Natural killer cell treated with Interleukin-12 subunit alpha and Interleukin-12 subunit beta and Interleukin-15 and Interleukin-18, amount 100 ng/mL, for 72 hours (primary cell): ENCODE data around the gene ALAS1. TPM values are rescaled to one million over a fixed set of nuclear protein-coding genes. Genes with fewer than 3 reads are reported as not detected.
A peak's percentile ranks its signal among the peaks of the same experiment; 100 is the strongest.

Experiments
- ATAC-seq, 2 donors: fragments of 150-1000 bp; cut with Tn5 transposase in 1 of 2; sonication (Bioruptor Pico), chemical (Tn5 transposase) in 1 of 2; 2 replicates each; pipeline ENCODE4 v1.10.0; 2021
- DNase-seq: peaks from one replicate; pipeline ENCODE4 v3.0.0; 2022; ENCODE audit warnings: low spot score
- H3K27ac Mint-ChIP-seq, 2 donors: 1 replicate in 1 of 2; 2 replicates in 1 of 2; pipeline ENCODE4 v1.8.0; 2022; ENCODE audit warnings: mixed read lengths in 2 of 2, mild to moderate bottlenecking in 1 of 2, moderate library complexity in 1 of 2
- H3K27me3 Mint-ChIP-seq, 2 donors: 1 replicate in 1 of 2; 2 replicates in 1 of 2; pipeline ENCODE4 v1.8.0; 2022; ENCODE audit warnings: mixed read lengths in 2 of 2
- H3K36me3 Mint-ChIP-seq: one replicate; pipeline ENCODE4 v1.8.0; 2022; ENCODE audit warnings: mixed read lengths
- H3K4me1 Mint-ChIP-seq, 2 donors: 1 replicate in 1 of 2; 2 replicates in 1 of 2; pipeline ENCODE4 v1.8.0; 2022; ENCODE audit warnings: low read depth in 2 of 2, mixed read lengths in 2 of 2, mild to moderate bottlenecking in 1 of 2
- H3K4me3 Mint-ChIP-seq: one replicate; pipeline ENCODE4 v1.8.0; 2022; ENCODE audit warnings: mixed read lengths
- H3K9me3 Mint-ChIP-seq: 2 replicates; pipeline ENCODE4 v1.8.0; 2022; ENCODE audit warnings: mixed read lengths
- total RNA-seq, 2 donors: library from RNA; stranded (reverse); gene quantifications; one replicate each; pipeline ENCODE4 v1.2.3, GENCODE V29; 2022

ALAS1 gene
- total RNA-seq, 2 donors from 2014 or later: 93.6 to 121 TPM

- H3K27me3 Mint-ChIP-seq: no peaks in the 10 kb centered on the region
- H3K27ac Mint-ChIP-seq: peak overlapping the region; percentile 94 to 98
- H3K4me3 Mint-ChIP-seq: peak overlapping the region; percentile 100
- H3K9me3 Mint-ChIP-seq: no peaks in the 10 kb centered on the region
- H3K4me1 Mint-ChIP-seq: peaks cover 61% of the 10 kb centered on the region in 2 donors
- ATAC-seq: no peak
- H3K36me3 Mint-ChIP-seq: peaks cover 21% of the 10 kb centered on the region
- no peak for DNase-seq
These were observed 966 bp downstream of the ALAS1 start for GRCh38 chr3:52198643-52199608.

GRCh38 chr3:52200981-52201679 is 3.2 kb downstream of the ALAS1 start:
- no peaks in the 10 kb centered on the region for H3K27me3 Mint-ChIP-seq
- H3K4me1 Mint-ChIP-seq: peaks cover 67 to 69% of the 10 kb centered on the region in 2 donors
- no peak for DNase-seq
- peaks cover 39% of the 10 kb centered on the region for H3K36me3 Mint-ChIP-seq
- H3K9me3 Mint-ChIP-seq: no peaks in the 10 kb centered on the region
- H3K4me3 Mint-ChIP-seq: peak overlapping the region; percentile 50
- no peak for ATAC-seq
- H3K27ac Mint-ChIP-seq: peak overlapping the region; percentile 63 to 87

GRCh38 chr3:52202384-52203077 is 4.6 kb downstream of the ALAS1 start:
- no peak for DNase-seq
- Mint-ChIP-seq H3K27me3 (no peaks in the 10 kb centered on the region), H3K9me3 (no peaks in the 10 kb centered on the region), H3K4me3 (peak overlapping the region; percentile 54), H3K27ac (peak overlapping the region; percentile 63 to 87), H3K4me1 (peaks cover 58 to 60% of the 10 kb centered on the region in 2 donors), H3K36me3 (peaks cover 50% of the 10 kb centered on the region)
- no peak for ATAC-seq

GRCh38 chr3:52203701-52204100 is 5.7 kb downstream of the ALAS1 start:
- H3K27me3 Mint-ChIP-seq: no peaks in the 10 kb centered on the region
- H3K4me1 Mint-ChIP-seq: peaks cover 50% of the 10 kb centered on the region in 2 donors
- peak overlapping the region; percentile 54 for H3K4me3 Mint-ChIP-seq
- DNase-seq (no peak), ATAC-seq (no peak)
- H3K27ac Mint-ChIP-seq: peak overlapping the region; percentile 63 to 87
- peaks cover 52% of the 10 kb centered on the region for H3K36me3 Mint-ChIP-seq
- H3K9me3 Mint-ChIP-seq: no peaks in the 10 kb centered on the region

- H3K9me3 Mint-ChIP-seq: no peaks in the 10 kb centered on the region
- peak overlapping the region in 1 of 2 donors; percentile 87 for H3K27ac Mint-ChIP-seq
- peaks cover 42 to 43% of the 10 kb centered on the region in 2 donors for H3K4me1 Mint-ChIP-seq
- peak overlapping the region; percentile 28 for H3K4me3 Mint-ChIP-seq
- DNase-seq (no peak), ATAC-seq (peak; percentile 85 to 86)
- peaks cover 50% of the 10 kb centered on the region for H3K36me3 Mint-ChIP-seq
- no peaks in the 10 kb centered on the region for H3K27me3 Mint-ChIP-seq
These were observed 6.5 kb downstream of the ALAS1 start for GRCh38 chr3:52204337-52205073.

- peaks cover 54% of the 10 kb centered on the region for H3K36me3 Mint-ChIP-seq
- no peak overlapping the region for H3K27ac Mint-ChIP-seq
- H3K4me1 Mint-ChIP-seq: peaks cover 43 to 46% of the 10 kb centered on the region in 2 donors
These were observed 7.9 kb downstream of the ALAS1 start for GRCh38 chr3:52205727-52206372.

GRCh38 chr3:52208556-52208955 is 10.6 kb downstream of the ALAS1 start:
- ATAC-seq (no peak), DNase-seq (no peak)
- H3K27me3 Mint-ChIP-seq: no peaks in the 10 kb centered on the region
- H3K36me3 Mint-ChIP-seq: peaks cover 46% of the 10 kb centered on the region
- H3K9me3 Mint-ChIP-seq: no peaks in the 10 kb centered on the region
- peaks cover 22 to 30% of the 10 kb centered on the region in 2 donors for H3K4me1 Mint-ChIP-seq
- H3K27ac Mint-ChIP-seq: no peak overlapping the region
- no peak overlapping the region for H3K4me3 Mint-ChIP-seq

More at GRCh38 chr3:52205727-52206372, 7.9 kb downstream of the ALAS1 start:
- no peak for DNase-seq
- H3K9me3 Mint-ChIP-seq: no peaks in the 10 kb centered on the region
- H3K4me3 Mint-ChIP-seq: no peak overlapping the region
- no peak for ATAC-seq
- no peaks in the 10 kb centered on the region for H3K27me3 Mint-ChIP-seq

- ATAC-seq (no peak), DNase-seq (no peak)
- Mint-ChIP-seq H3K36me3 (peaks cover 40% of the 10 kb centered on the region), H3K4me1 (peaks cover 13 to 21% of the 10 kb centered on the region in 2 donors), H3K9me3 (no peaks in the 10 kb centered on the region), H3K4me3 (no peak overlapping the region), H3K27ac (peak overlapping the region; percentile 33 to 88), H3K27me3 (no peaks in the 10 kb centered on the region)
These were observed 12.1 kb downstream of the ALAS1 start for GRCh38 chr3:52210037-52210436.

- H3K9me3 Mint-ChIP-seq: no peaks in the 10 kb centered on the region
- ATAC-seq: peak; percentile 65 to 81
- peaks cover 40% of the 10 kb centered on the region for H3K36me3 Mint-ChIP-seq
- no peak overlapping the region for H3K4me3 Mint-ChIP-seq
- DNase-seq: no peak
- H3K27ac Mint-ChIP-seq: peak overlapping the region; percentile 33 to 88
- H3K4me1 Mint-ChIP-seq: peaks cover 12 to 21% of the 10 kb centered on the region in 2 donors
- H3K27me3 Mint-ChIP-seq: no peaks in the 10 kb centered on the region
These were observed 12.6 kb downstream of the ALAS1 start for GRCh38 chr3:52210550-52211046.

GRCh38 chr3:52211268-52211891 is 13.4 kb downstream of the ALAS1 start:
- Mint-ChIP-seq H3K4me1 (peaks cover 12 to 19% of the 10 kb centered on the region in 2 donors), H3K27ac (no peak overlapping the region), H3K9me3 (no peaks in the 10 kb centered on the region), H3K4me3 (no peak overlapping the region), H3K27me3 (no peaks in the 10 kb centered on the region), H3K36me3 (peaks cover 34% of the 10 kb centered on the region)
- ATAC-seq: no peak
- no peak for DNase-seq

- Mint-ChIP-seq H3K27me3 (no peaks in the 10 kb centered on the region), H3K4me3 (no peak overlapping the region), H3K36me3 (peaks cover 20% of the 10 kb centered on the region), H3K9me3 (no peaks in the 10 kb centered on the region), H3K4me1 (peaks cover 25 to 32% of the 10 kb centered on the region in 2 donors), H3K27ac (no peak overlapping the region)
- no peak for ATAC-seq
- no peak for DNase-seq
These were observed 15.0 kb downstream of the ALAS1 start for GRCh38 chr3:52213005-52213404.

GRCh38 chr3:52213901-52214300 is 15.9 kb downstream of the ALAS1 start:
- ATAC-seq (no peak), DNase-seq (no peak)
- Mint-ChIP-seq H3K4me1 (peaks cover 28 to 38% of the 10 kb centered on the region in 2 donors), H3K4me3 (no peak overlapping the region), H3K27ac (peak overlapping the region in 1 of 2 donors; percentile 5), H3K36me3 (peaks cover 19% of the 10 kb centered on the region), H3K9me3 (no peaks in the 10 kb centered on the region), H3K27me3 (no peaks in the 10 kb centered on the region)
